NCI-H146 (cell line): ENCODE measurements around the gene LBX2.
A peak's percentile ranks its signal among the peaks of the same experiment; 100 is the strongest.
"Not testable (repeated sequence)": the region's sequence is repeated elsewhere in the genome, so short reads cannot be mapped to it uniquely, and the experiment has no call there.

ENCODE experiments used
- DNase-seq: peaks from one replicate; lab custom pipeline; 2025; lab: John Stamatoyannopoulos, UW

Gene LBX2

DNA sequence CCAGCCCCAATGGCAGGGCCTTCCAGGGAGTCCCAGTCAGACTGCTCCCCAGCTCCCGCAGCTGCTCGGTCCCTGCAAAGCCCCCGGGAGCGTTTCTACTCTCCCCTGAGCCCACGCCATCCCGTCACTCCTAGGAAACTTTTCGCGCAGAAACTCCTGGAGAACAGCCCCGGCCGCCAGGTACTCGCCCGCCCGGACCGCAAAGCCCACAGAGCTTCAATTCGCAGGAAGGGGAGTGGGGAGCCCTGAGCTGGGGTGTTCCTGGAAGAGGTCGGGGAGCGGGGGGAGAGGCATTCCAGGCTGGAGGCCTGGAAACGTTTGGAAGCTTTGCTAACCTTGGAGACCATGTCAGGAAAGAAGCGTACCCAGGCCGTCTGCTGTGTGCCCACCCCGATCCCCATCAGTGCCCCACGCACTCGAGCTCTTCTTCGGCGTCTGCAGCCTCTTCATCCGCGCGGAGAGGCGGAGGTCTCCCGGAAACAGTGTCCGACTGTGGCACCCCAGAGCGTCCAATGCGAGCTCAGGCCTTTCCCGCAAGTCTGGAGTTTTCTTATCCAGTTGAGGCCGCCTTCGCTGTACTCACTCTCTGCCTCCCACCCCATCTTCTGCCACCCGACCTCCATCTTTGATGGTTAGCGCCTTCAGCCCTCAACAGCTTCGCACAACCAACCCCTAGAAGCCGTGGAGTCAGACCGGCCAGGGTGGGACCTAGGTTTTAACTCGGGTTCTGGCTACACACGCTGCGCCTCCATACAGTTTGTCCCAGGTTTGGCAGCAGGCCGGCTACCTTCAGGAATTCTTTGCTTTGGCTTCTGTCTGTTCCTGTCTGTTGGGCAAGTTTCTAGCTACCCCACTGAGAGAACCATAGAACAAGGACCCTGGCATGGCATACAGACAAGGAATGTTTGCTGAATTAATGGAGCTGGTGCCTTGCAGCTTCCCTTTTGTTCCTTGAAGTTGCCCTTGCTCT, 4.4 kb upstream of the LBX2 start:
- DNase-seq: peak; percentile 41

DNA sequence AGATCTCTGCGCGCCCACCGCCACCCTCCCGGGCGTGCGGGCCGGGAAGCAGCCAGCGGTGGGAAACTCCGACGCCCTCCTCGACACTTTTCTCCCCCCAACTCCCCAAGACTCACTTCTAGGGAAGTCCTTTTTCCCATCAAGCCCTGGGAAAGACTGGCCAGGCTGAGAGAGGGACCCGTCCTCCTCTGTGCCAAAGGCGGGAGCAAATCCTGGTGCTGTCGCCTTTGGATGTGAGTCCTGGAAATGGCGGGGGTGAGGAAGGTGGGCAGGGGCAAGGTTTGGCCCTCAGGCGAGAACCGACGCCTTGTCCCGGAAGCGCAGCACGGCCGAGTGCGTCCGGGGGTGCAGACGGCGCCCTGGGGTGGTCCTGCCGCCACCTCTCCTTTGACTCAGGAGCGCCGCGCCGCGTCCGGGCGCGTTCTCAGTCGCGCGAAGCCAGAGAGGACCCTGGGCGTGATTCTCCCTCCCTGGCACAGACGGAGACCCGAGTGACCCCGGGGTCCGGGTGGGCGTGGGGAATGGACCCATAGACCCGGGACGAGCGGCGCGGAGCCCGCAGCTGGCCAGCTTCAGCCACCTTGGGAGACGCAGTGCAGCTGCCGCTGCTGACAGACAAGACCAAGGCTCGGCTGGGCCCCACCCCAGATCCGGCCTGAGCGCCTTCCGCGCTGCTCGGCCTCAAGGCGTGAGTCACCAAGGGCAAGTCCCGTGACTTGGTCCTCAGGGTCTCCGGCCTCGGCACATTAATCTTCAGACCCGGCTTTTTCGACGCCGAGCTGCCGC, 3.5 kb upstream of the LBX2 start:
- DNase-seq: peak; percentile 58

DNA sequence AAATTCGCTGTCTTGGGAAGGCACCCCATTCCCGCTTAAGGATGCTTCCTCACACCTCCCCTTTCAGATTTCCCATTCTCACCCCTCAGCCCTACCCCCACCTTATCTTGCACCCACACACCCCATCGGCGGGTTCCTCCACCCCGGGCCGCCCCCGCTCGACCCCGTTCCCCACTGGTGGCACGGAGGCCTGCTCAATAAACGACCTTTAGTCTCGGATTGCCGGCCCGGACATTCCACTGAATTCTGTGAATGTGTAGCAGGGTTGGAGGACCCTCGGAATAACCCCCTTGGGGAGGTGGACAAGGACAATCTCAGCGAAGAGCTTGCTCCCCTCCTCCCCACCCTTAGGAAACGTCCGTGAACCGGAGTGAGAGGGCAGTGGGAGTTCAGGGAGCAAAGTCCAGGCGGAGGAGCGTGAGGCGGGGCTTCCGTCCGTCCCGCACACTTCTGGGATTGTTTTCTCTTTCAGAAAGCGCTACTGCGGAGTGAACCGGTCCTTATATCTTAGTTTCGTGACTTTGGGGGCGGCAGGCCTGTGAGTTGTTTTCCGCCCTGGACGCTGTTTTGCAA, 2.8 kb upstream of the LBX2 start:
- peak; percentile 27 for DNase-seq

DNA sequence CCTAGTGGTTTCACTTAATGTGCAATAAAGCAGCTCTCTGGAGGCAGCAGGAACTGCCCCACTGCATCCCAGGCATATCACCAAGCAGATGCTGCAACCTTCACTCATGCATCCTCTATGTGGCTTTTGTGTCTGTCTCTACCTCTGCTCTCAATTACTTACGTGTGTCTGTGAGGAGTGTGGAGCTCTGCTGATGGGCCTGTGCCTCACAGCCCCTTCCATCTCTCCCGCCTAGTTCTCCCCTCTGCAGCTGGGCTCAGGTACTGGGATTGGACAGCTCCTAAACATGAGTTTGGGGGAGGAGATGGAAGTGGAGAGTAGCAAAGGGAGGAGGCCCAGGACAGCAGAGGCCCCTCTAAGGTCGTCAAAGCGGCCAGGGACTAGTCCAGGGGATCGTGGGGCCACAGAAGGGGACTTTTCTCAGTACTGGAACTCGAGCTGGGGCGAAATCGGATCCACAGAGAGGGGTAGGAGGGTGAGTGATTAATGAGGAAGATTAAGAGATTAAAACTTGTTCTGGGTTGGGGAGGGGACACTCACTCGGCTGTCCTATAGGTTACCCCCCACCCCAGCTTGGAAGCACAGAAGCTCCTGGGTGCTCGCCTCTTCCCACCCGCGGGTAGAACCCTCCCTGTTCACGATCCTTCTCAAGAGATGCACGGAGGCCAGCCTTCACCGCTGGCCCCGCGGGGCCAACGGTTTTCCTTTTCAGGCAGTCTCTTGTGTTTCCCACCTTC, 2.1 kb upstream of the LBX2 start:
- DNase-seq: no peak

DNA sequence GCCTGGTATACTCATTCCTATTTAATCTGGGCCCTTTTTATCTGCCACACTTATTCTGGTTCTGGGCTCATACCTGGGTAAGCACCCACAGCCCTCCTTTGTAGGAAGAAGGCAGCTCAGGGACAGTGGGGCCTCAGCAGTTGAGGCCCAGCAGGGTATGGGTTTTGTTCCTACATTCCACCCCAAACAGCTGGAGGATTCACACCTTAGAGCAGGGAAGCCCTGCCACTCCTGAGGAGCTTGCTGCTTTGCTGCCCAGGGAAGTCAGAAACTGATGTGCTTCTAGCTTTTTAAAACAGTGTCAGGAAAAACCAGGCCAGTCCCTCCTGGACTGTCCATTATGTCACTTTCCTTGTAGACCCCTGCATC, 1.2 kb upstream of the LBX2 start:
- no peak for DNase-seq

DNA sequence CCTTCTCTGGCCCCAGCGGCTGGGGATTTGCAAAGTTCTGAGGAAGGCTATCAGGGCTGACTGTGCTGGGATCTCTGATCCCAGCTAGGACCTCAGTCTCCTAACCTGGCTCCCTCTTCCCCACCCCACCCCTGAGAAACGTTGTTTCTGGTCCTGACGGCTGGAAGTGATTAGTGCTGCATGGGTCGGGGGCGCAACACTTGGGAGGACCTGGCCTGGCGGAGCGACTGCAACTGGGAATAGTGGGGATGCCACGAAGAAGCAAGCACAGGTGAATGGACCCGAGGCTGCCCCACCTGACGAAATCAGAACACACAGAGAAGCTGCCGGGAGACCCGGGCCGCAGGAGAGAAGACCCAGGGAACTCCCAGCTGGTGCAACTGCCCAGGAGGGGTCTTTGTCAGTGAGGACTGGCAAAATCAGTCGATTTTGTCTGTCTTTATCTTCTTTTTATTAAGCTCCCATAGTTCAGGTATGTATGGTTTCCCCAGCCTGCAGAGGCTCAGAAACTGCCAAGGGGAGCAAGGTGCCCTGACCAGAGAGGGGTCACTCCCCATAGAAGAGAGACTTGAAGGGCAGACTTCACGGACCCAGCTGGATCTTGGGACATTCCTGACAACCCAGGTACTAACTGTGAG, 656 bp upstream of the LBX2 start:
- no peak for DNase-seq

DNA sequence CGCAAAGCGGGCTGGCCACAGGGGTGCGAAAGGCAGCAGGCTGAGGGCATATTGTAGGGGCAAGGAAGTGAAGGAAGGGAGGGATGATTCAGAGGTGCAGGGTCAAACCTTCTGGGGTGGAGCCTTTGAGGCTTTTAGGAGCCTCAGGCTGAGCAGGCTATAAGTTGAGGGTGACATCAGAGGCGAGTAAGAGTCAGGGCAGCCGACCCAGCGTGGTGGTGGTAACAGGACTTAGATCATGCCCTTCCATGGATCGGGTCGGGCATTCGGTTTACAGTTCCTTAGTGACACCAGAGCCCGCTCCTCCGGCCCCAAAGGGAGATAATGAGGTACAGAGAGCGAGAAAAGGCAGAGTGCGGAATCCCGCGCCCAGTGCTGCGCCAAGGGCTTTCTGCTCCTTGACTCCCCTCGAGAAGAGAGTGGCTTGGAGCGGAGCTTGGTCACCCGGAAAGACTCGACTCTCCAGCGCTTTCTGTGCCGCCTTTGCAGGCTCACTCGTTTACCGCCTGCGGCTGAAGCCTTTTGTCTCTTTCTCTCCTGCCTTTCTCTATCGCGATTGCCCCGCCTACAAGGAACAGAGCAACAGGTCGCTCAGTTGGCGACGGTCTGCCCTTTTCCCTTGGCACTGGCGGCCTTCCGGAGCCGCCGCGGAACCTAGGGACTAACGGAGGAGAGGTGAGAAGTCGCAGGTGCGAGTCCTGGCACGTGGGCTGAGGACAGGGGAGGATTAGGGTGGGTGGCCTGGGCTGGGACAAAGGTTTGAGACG, 720 bp downstream of the LBX2 start:
- DNase-seq: no peak

DNA sequence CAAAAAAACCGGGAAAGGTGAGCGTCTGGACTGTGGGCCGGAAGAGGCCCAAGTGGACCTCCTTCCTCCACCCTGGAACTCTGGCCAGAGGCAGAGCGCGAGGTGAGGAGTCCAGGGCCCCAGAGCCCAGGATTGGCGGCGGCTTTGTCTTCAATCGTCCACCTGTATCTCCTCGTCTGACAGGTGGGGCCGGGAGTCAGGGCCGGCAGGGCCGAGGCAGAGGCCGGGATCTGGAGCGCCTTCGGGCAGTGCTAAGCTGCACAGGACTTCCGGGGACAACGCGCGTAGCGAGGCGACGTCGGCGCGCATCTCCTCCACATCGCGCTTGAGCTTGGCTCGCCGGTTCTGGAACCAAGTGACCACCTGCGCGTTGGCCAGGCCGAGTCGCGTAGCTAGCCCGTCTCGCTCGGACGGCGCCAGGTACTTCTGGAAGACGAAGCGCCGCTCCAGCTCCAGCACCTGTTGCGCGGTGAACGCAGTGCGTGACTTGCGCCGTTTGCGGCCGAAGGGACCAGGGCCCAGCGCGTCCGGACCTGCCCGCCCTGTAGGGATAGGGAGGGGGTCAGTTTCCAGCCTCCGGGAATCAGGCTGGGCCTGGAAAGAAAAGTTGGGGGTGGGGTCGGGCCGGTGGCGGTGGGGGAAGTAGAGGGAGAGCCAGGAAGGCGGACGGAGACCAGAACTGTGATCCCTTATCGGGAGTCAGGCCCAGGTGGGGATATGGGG, 1.5 kb downstream of the LBX2 start:
- peak; percentile 79 for DNase-seq

DNA sequence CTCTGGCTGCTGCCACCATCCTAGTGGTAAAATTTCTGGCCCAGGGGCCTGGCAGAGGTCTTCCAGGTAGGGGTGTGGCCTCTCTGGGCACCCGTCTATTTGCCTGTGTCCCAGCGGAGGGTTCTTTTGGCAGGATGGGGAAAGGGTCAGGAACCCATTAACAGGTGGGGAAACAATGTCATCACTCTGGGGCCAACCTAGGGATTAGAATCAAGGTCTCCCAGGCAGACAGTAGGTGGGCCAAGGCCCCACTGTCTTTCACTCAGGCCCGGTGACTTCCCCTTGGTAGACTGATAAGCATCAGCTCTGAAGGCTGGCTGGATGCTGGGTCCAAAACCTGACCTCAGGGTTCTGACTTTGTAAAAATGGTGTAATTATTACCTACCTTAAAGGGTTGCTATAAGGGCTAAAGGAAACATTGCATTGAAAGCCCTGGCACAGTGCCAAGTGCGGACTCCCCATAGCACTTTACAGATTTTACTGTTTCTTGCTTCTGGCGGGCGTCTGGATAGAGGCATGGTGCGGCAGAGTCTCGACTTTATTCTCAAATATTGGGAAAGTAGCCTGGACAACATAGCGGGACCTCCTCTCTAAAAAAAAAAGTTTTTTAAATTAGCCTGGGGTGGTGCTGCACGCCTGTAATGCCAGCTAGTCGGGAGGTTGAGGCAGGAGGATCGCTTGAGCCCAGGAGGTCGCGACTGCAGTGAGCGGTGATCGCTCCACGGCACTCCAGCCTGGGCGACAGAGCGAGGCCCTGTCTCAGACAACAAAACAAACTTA, 2.2 kb downstream of the LBX2 start:
- no peak for DNase-seq

DNA sequence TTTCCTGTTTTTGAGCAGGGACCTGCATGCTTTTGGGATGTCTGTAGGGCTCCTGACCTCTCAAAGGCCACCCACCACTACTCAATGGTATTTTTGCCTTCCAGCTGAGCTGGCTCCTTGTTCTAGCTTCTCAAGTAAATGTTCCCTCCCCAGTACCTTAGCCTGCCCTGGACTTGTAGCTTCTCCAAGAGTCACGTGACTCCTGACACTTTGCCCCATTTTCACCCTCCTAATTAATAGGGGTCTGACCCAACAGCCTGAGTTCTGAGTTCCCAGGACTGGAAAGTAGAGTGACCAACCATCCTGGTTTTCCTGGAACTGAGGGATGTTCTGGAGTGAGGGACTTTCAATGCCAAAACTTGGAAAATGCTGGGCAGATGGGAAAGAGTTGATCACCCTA, 4.0 kb downstream of the LBX2 start:
- DNase-seq: no peak

DNA sequence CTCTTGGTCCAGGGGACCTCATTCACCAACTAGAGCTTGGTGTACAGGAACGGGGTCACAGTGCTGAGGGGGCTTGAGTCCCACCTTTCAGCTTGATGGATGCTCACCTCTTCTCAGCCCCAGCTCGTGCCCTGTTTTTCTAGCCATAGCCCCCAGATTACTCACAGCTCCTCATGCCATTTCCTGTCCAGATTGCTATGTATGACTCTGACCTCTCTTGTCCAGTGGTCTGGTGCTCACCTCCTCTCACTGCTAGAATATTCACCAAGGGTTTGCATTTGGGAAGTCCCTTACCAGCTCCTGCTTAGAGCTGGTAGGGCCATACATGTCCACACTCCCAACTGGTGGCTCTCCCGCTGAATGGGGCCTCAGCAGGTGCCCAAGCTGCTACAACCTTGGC, 5.9 kb downstream of the LBX2 start:
- no peak for DNase-seq

DNA sequence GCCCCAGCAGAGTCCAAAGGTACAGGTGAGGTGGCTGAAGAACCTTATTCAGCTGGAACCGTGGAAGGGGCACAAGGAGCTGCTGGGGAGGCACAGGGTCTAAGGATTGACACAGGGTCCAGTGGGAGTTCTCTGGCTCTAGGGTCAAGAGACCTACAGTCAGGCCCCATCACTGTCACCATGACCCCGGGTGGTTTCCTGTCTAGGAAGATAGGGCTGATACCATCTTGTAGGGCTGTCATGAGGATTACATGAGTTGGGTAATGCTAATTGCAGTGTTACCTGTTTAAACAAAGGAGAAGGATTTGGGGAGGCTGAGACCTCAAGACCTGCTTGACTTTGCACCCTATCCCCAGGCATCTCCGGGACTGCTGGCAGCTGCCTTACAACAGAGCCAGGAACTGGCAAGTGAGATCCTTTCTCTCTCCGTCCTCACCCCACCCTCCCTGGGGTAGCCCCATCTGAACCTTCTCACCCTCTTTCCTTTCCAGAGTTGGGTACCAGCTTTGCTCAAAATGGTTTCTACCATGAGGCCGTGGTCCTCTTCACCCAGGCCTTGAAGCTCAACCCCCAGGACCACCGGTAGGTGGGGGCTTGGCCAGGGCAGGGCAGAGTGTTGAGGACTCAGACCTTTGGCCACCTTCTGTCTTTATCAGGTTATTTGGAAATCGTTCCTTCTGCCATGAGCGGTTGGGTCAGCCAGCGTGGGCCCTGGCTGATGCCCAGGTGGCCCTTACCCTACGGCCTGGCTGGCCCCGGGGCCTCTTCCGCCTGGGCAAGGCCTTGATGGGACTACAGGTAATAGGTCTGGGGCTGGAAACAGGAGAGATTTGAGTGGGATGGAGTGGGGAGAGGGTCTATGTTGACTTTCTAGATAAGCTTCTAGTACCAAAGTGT, 7.5 kb downstream of the LBX2 start:
- no peak for DNase-seq

DNA sequence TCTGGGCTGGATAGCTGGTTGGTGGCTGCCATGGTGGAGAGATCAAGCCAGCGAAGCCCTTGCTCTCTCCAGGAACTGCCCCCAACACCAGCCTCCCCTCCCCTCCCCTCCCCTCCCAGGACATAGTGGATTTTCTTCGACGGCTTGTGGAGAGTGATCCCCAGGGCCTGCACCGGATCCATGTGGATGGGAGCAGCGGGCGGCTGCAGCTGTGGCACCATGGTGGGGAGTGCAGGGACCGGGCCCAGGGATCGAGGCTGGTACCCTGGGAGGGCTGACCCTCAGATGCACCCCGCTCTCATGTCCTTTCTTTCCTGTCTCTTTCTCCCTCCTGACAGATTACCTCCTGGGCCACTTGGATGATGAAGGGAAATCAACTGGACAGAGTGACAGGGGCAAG, 9.5 kb downstream of the LBX2 start:
- no peak for DNase-seq

DNA sequence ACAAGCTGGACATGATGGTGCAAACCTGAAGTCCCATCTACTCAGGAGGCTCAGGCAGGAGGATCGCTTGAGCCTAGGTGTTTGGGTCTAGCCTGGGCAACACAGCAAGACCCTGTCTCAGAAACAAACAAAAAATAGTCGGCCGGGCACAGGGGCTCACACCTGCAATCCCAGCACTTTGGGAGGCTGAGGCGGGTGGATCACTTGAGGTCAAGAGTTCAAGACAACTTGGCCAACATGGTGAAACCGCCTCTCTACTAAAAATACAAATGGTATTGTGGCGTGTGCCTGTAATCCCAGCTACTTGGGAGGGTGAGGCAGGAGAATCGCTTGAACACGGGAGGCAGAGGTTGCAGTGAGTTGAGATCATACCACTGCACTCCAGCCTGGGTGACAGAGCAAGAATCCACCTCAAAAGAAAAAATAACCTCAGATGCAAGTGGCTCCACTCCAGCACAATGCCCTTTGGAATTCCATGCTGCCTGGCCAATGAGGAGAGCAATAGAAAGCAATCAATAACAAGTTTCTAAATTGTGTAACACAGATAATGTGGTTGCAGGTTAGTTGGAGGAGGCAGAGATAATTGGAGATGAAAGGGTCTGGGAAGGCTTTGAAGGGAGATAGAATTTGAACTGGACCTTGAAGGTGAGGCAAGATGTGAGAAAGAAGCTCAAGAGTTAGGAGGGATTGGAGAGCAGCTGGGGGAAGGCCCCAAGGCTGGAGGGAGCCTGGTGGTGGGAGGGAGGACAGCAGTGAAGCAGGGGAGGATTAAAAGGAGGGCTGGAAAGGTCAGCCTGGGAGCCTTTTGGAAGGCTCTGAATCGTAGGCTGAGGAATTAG, 10.5 kb downstream of the LBX2 start:
- no peak for DNase-seq

DNA sequence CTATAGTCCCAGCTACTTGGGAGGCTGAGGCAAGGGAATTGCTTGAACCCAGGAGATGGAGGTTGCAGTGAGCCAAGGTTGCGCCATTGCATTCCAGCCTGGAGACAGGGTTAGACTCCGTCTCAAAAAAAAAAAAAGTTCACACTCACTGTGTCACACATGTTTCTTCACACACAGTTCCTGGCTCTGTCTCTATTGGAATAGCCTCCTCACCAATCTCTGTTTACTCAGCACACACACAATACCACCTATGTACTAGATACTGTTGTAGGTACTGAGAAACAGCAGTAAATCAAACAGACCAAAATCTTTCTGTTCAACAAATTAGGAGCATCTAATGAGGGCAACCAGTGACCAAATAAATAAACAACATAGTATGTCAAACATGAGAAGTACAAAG, 13.3 kb downstream of the LBX2 start:
- DNase-seq: no peak

DNA sequence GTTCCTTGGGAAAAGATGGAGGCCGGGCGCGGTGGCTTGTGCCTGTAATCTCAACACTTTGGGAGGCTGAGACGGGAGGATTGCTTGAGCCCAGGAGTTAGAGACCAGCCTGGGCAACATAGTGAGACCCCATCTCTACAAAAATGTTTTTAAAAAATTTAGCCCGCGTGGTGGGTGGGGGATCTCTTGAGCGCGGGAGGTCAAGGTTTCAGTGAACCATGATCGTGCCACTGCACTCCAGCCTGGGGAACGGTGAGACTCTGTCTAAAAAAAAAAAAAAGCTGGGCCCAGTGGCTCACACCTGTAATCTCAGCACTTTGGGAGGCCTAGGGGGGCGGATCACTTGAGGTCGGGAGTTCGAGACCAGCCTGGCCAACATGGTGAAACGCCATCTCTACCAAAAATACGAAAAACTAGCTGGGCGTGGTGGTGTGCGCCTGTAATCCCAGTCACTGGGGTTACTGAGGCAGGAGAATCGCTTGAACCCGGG, 15.7 kb downstream of the LBX2 start:
- DNase-seq: not testable (repeated sequence)
